ENCODE data around the gene HOXD11. TPM values are rescaled to one million over a fixed set of nuclear protein-coding genes. Genes with fewer than 3 reads are reported as not detected.

HOXD11 gene
- total RNA-seq, 4 donors from 2014 or later = 0.88 to 34.6 (median 8.6) TPM; not detected in 1

GRCh38 chr2:176079285-176079830 is 27.7 kb upstream of the HOXD11 start:
- Histone ChIP-seq H3K27ac (no peak overlapping the region), H3K4me3 (no peak overlapping the region), H3K9me3 (no peaks in the 10 kb centered on the region), H3K36me3 (no peaks in the 10 kb centered on the region), H3K27me3 (peaks cover 76 to 91% of the 10 kb centered on the region in 2 donors), H3K4me1 (peaks cover 0 to 11% of the 10 kb centered on the region in 2 donors)
- intact Hi-C loops (cut with DNase I; ENCODE audit: low total_unique reads) = no loop called here
- DNase-seq = no peak
- TF ChIP-seq POLR2A (IDR thresholded peaks at IDR 0.05) (no peak), CTCF (IDR thresholded peaks at IDR 0.05) (no peak)

GRCh38 chr2:176079831-176080539 is 27.1 kb upstream of the HOXD11 start:
- no peak overlapping the region for H3K27ac ChIP-seq
- DNase-seq = no peak
- H3K36me3 ChIP-seq = no peaks in the 10 kb centered on the region
- TF ChIP-seq CTCF (IDR thresholded peaks at IDR 0.05) (peak in 1 of 4 experiments; percentile 31), POLR2A (IDR thresholded peaks at IDR 0.05) (no peak)
- no peaks in the 10 kb centered on the region for H3K9me3 ChIP-seq
- intact Hi-C loops (cut with DNase I; ENCODE audit: low total_unique reads) = loop anchor here (10.0 kb wide), 1 partner anchor 395 kb away; no protein-coding TSS in a partner anchor
- H3K4me1 ChIP-seq = peaks cover 0 to 11% of the 10 kb centered on the region in 2 donors
- peaks cover 78 to 93% of the 10 kb centered on the region in 2 donors for H3K27me3 ChIP-seq
- no peak overlapping the region for H3K4me3 ChIP-seq

GRCh38 chr2:176080540-176081375 is 26.3 kb upstream of the HOXD11 start:
- H3K4me1 ChIP-seq = peaks cover 0 to 11% of the 10 kb centered on the region in 2 donors
- no peak overlapping the region for H3K4me3 ChIP-seq

GRCh38 chr2:176081376-176081836 is 25.7 kb upstream of the HOXD11 start:
- no peaks in the 10 kb centered on the region for H3K36me3 ChIP-seq
- H3K27me3 ChIP-seq = peaks cover 88 to 91% of the 10 kb centered on the region in 2 donors
- no peak overlapping the region for H3K27ac ChIP-seq
- no peak for DNase-seq
- peaks cover 0 to 11% of the 10 kb centered on the region in 2 donors for H3K4me1 ChIP-seq
- H3K9me3 ChIP-seq = no peaks in the 10 kb centered on the region
- no peak for TF ChIP-seq POLR2A (IDR thresholded peaks at IDR 0.05)
- TF ChIP-seq CTCF (IDR thresholded peaks at IDR 0.05) = no peak
- H3K4me3 ChIP-seq = no peak overlapping the region
- intact Hi-C loops (cut with DNase I; ENCODE audit: low total_unique reads) = loop anchor here (10.0 kb wide), 1 partner anchor 397 kb away; no protein-coding TSS in a partner anchor

More at GRCh38 chr2:176080540-176081375, 26.3 kb upstream of the HOXD11 start:
- Histone ChIP-seq H3K9me3 (no peaks in the 10 kb centered on the region), H3K36me3 (no peaks in the 10 kb centered on the region), H3K27me3 (peaks cover 86 to 92% of the 10 kb centered on the region in 2 donors), H3K27ac (no peak overlapping the region)
- no peak for DNase-seq
- intact Hi-C loops (cut with DNase I; ENCODE audit: low total_unique reads) = loop anchor here (10.0 kb wide), 1 partner anchor 396 kb away; no protein-coding TSS in a partner anchor
- TF ChIP-seq CTCF (IDR thresholded peaks at IDR 0.05) = no peak
- no peak for TF ChIP-seq POLR2A (IDR thresholded peaks at IDR 0.05)
